ENCODE measurements around the gene C16orf74.

C16orf74 gene

DNA sequence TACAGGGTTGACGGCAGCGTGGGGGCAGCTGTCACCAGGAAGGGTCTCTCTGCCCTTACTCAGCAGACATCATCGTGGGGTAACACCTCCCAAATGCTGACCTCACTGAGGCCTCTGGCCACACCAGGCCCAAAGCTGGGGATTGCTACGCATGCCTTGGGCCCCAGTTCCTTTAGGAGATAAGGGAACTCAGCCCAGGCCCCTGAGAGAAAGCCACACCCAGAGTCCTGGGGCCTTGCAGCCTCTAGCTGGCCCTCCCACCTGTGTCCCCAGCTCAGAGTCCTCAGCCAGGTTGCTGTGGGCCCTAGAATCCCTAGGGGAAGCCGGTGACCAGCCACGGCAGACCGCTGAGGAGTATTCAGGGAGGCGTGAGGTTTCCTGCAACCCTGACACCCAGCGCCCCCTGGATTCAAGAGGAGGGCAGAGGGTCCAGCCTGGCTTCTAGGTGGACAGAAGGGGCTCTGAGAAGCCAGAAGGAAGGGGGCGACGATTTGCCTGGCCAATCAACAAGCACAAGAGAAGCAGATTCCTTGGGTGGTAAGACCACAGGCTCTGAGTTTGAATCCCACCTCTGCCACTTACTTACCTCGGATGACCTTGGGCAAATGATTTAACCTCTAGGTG is 51.8 kb downstream of the C16orf74 start:
- H3K4me3 ChIP-seq (ENCODE audit: low read length), result no peak overlapping the region

DNA sequence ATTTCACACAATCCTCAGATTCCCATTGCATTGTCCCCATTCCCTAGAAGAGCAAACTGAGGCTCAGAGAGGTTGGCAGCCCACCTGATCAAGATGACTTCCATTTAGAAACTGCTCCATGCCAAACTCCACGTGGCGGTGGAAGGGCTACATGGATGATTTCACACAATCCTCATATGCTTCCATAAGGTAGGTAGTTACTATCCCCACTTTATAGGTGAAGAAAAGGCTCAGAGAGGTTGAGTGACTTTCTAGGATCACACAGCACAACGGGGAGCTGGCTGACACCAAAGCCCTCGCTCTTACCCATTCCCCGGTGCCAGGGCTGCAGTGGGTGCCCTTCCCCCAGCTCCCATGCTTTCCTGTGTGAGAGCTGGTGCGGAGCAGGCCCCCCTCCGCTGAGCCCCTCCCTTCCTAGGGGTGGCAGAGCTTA is 52.4 kb downstream of the C16orf74 start:
- no peak overlapping the region for H3K4me2 ChIP-seq (ENCODE audit: low read length)
- H3K4me1 ChIP-seq (ENCODE audit: control insufficient read depth, low read length), result no peaks in the 10 kb centered on the region
- no peaks in the 10 kb centered on the region for H3K9me2 ChIP-seq (replicated peaks; ENCODE audit: control insufficient read depth, low read length)
- peaks cover 34% of the 10 kb centered on the region for H3K27me3 ChIP-seq (ENCODE audit: control insufficient read depth, low read length)
- H3K27ac ChIP-seq (ENCODE audit: low read depth, low read length), result no peak overlapping the region
- no peaks in the 10 kb centered on the region for H3K36me3 ChIP-seq (ENCODE audit: control insufficient read depth, low read length)
- TF ChIP-seq, protein P1, sequence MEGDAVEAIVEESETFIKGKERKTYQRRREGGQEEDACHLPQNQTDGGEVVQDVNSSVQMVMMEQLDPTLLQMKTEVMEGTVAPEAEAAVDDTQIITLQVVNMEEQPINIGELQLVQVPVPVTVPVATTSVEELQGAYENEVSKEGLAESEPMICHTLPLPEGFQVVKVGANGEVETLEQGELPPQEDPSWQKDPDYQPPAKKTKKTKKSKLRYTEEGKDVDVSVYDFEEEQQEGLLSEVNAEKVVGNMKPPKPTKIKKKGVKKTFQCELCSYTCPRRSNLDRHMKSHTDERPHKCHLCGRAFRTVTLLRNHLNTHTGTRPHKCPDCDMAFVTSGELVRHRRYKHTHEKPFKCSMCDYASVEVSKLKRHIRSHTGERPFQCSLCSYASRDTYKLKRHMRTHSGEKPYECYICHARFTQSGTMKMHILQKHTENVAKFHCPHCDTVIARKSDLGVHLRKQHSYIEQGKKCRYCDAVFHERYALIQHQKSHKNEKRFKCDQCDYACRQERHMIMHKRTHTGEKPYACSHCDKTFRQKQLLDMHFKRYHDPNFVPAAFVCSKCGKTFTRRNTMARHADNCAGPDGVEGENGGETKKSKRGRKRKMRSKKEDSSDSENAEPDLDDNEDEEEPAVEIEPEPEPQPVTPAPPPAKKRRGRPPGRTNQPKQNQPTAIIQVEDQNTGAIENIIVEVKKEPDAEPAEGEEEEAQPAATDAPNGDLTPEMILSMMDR (IDR thresholded peaks at IDR 0.05; ENCODE audit: low read depth, low read length, poor library complexity, severe bottlenecking), result no peak
- no peak for TF ChIP-seq EZH2phosphoT487 (IDR thresholded peaks at IDR 0.05; ENCODE audit: borderline replicate concordance, low read length)
- no peaks in the 10 kb centered on the region for H3K79me2 ChIP-seq (ENCODE audit: control insufficient read depth, low read length)
- H3K9me3 ChIP-seq (ENCODE audit: control insufficient read depth, insufficient read depth, low read length), result no peaks in the 10 kb centered on the region
- H4K20me1 ChIP-seq (ENCODE audit: control insufficient read depth, insufficient read depth, low read depth, low read length), result no peaks in the 10 kb centered on the region
- no peaks in the 10 kb centered on the region for H3F3A ChIP-seq (ENCODE audit: control insufficient read depth, insufficient read depth)
- H3K4me3 ChIP-seq (ENCODE audit: low read length), result no peak overlapping the region

More for the DNA sequence above, 51.8 kb downstream of the C16orf74 start:
- H3K9me2 ChIP-seq (replicated peaks; ENCODE audit: control insufficient read depth, low read length), result no peaks in the 10 kb centered on the region
- peaks cover 34% of the 10 kb centered on the region for H3K27me3 ChIP-seq (ENCODE audit: control insufficient read depth, low read length)
- no peak overlapping the region for H3K4me2 ChIP-seq (ENCODE audit: low read length)
- H3K9me3 ChIP-seq (ENCODE audit: control insufficient read depth, insufficient read depth, low read length), result no peaks in the 10 kb centered on the region
- no peak for TF ChIP-seq EZH2phosphoT487 (IDR thresholded peaks at IDR 0.05; ENCODE audit: borderline replicate concordance, low read length)
- TF ChIP-seq, protein P1 (IDR thresholded peaks at IDR 0.05; ENCODE audit: low read depth, low read length, poor library complexity, severe bottlenecking), result no peak
- no peaks in the 10 kb centered on the region for H3K4me1 ChIP-seq (ENCODE audit: control insufficient read depth, low read length)
- no peaks in the 10 kb centered on the region for H3F3A ChIP-seq (ENCODE audit: control insufficient read depth, insufficient read depth)
- no peaks in the 10 kb centered on the region for H4K20me1 ChIP-seq (ENCODE audit: control insufficient read depth, insufficient read depth, low read depth, low read length)
- no peaks in the 10 kb centered on the region for H3K36me3 ChIP-seq (ENCODE audit: control insufficient read depth, low read length)
- H3K79me2 ChIP-seq (ENCODE audit: control insufficient read depth, low read length), result no peaks in the 10 kb centered on the region
- H3K27ac ChIP-seq (ENCODE audit: low read depth, low read length), result no peak overlapping the region

DNA sequence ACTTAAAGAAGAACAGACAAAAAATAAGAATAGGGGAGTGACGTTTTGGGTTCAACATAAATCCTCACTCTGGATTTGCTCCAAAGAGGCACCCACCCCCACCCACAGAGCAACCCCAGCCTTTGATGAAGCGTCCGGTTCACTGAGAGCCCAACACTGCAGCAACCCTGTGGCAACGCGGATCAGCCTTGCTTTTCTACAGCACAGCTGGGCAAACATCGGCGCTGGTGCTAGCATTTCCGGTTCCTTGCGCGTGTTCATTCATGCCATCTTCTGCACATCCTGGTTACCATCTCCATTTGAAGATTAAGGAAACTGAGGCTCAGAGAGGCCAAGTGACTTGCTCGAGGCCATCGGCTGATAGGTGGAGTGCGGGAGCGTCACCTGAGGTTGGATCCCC is 53.5 kb downstream of the C16orf74 start:
- H3F3A ChIP-seq (ENCODE audit: control insufficient read depth, insufficient read depth), result no peaks in the 10 kb centered on the region
- H3K4me2 ChIP-seq (ENCODE audit: low read length), result no peak overlapping the region
- H3K4me3 ChIP-seq (ENCODE audit: low read length), result no peak overlapping the region
- H3K36me3 ChIP-seq (ENCODE audit: control insufficient read depth, low read length), result no peaks in the 10 kb centered on the region
- no peak overlapping the region for H3K27ac ChIP-seq (ENCODE audit: low read depth, low read length)
- peaks cover 35% of the 10 kb centered on the region for H3K27me3 ChIP-seq (ENCODE audit: control insufficient read depth, low read length)
- TF ChIP-seq, protein P1 (IDR thresholded peaks at IDR 0.05; ENCODE audit: low read depth, low read length, poor library complexity, severe bottlenecking), result no peak
- no peak for TF ChIP-seq EZH2phosphoT487 (IDR thresholded peaks at IDR 0.05; ENCODE audit: borderline replicate concordance, low read length)
- H3K4me1 ChIP-seq (ENCODE audit: control insufficient read depth, low read length), result no peaks in the 10 kb centered on the region
- no peaks in the 10 kb centered on the region for H3K79me2 ChIP-seq (ENCODE audit: control insufficient read depth, low read length)
- H3K9me2 ChIP-seq (replicated peaks; ENCODE audit: control insufficient read depth, low read length), result no peaks in the 10 kb centered on the region
- no peaks in the 10 kb centered on the region for H3K9me3 ChIP-seq (ENCODE audit: control insufficient read depth, insufficient read depth, low read length)
- H4K20me1 ChIP-seq (ENCODE audit: control insufficient read depth, insufficient read depth, low read depth, low read length), result no peaks in the 10 kb centered on the region
